ENCODE results near the gene SLC6A13.

GRCh38 chr12:226401-226800 lies 36.2 kb downstream of the SLC6A13 start:
- TF ChIP-seq CTCF (IDR thresholded peaks at IDR 0.05) (no peak), EZH2 (IDR thresholded peaks at IDR 0.05; ENCODE audit: borderline replicate concordance, insufficient read depth, low read depth, low read length, poor library complexity, severe bottlenecking) (no peak)

Measured in B cell (primary cell).